ENCODE results near the gene GDF2.

Gene GDF2

DNA sequence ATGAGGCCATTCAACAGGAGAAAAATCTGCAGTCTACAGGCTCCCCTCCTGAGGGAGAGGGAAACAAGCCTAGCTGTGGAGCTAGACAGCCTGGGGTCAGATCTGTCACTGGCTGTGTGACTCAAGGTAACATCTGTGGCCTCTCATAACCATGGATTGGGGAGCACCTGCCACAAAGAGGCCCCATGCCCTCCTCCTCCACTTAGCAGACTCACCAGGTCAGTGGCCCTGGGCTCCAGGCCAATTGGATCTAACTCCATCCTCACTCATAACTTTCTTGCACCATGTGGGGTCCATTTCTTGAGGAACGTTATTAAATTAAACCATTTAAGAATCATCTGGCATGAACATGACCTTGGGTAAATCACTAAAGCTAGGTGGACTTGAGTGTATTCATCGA is 20.4 kb upstream of the GDF2 start:
- no peaks in the 10 kb centered on the region for H3K4me1 ChIP-seq (ENCODE audit: insufficient read depth, low read length, severe bottlenecking)
- no peaks in the 10 kb centered on the region for H4K20me1 ChIP-seq (ENCODE audit: insufficient read depth, low read length)
- H3K36me3 ChIP-seq (ENCODE audit: insufficient read depth, low read length): no peaks in the 10 kb centered on the region

GRCh38 chr10:47303105-47303504 is 19.1 kb upstream of the GDF2 start:
- no peaks in the 10 kb centered on the region for H3K27me3 ChIP-seq (ENCODE audit: insufficient read depth, low read length)
- H3K9me2 ChIP-seq (ENCODE audit: low read depth, low read length): no peaks in the 10 kb centered on the region
- H3K9ac ChIP-seq (ENCODE audit: low read length): no peak overlapping the region
- no peaks in the 10 kb centered on the region for H4K20me1 ChIP-seq (ENCODE audit: insufficient read depth, low read length)
- H3K9me3 ChIP-seq (ENCODE audit: low read length): no peaks in the 10 kb centered on the region
- H3K4me1 ChIP-seq (ENCODE audit: insufficient read depth, low read length, severe bottlenecking): no peaks in the 10 kb centered on the region
- no peak overlapping the region for H2AFZ ChIP-seq (ENCODE audit: low read length)
- no peak for TF ChIP-seq CTCF (IDR thresholded peaks at IDR 0.05; ENCODE audit: low read length)
- no peak for TF ChIP-seq EZH2 (IDR thresholded peaks at IDR 0.05; ENCODE audit: borderline replicate concordance, low read length)
- no peaks in the 10 kb centered on the region for H3K79me2 ChIP-seq (ENCODE audit: insufficient read depth, low read length)
- no peaks in the 10 kb centered on the region for H3K36me3 ChIP-seq (ENCODE audit: insufficient read depth, low read length)
- H3F3A ChIP-seq (ENCODE audit: insufficient read depth, low read length): no peaks in the 10 kb centered on the region
- no peak overlapping the region for H3K4me3 ChIP-seq (ENCODE audit: low read depth, low read length, poor library complexity, severe bottlenecking)
- H3K27ac ChIP-seq (ENCODE audit: low read depth, low read length, poor library complexity, severe bottlenecking): no peak overlapping the region
- no peak overlapping the region for H3K4me2 ChIP-seq (ENCODE audit: low read length)

More for the DNA sequence above, 20.4 kb upstream of the GDF2 start:
- H3K9me3 ChIP-seq (ENCODE audit: low read length): no peaks in the 10 kb centered on the region
- H2AFZ ChIP-seq (ENCODE audit: low read length): no peak overlapping the region
- no peak overlapping the region for H3K9ac ChIP-seq (ENCODE audit: low read length)
- H3K4me2 ChIP-seq (ENCODE audit: low read length): no peak overlapping the region
- H3F3A ChIP-seq (ENCODE audit: insufficient read depth, low read length): no peaks in the 10 kb centered on the region
- no peaks in the 10 kb centered on the region for H3K79me2 ChIP-seq (ENCODE audit: insufficient read depth, low read length)
- H3K27me3 ChIP-seq (ENCODE audit: insufficient read depth, low read length): no peaks in the 10 kb centered on the region
- H3K9me2 ChIP-seq (ENCODE audit: low read depth, low read length): no peaks in the 10 kb centered on the region
- TF ChIP-seq CTCF (IDR thresholded peaks at IDR 0.05; ENCODE audit: low read length) (no peak), EZH2 (IDR thresholded peaks at IDR 0.05; ENCODE audit: borderline replicate concordance, low read length) (no peak)
- no peak overlapping the region for H3K4me3 ChIP-seq (ENCODE audit: low read depth, low read length, poor library complexity, severe bottlenecking)
- no peak overlapping the region for H3K27ac ChIP-seq (ENCODE audit: low read depth, low read length, poor library complexity, severe bottlenecking)

GRCh38 chr10:47303866-47304265 is 18.4 kb upstream of the GDF2 start:
- no peaks in the 10 kb centered on the region for H3K4me1 ChIP-seq (ENCODE audit: insufficient read depth, low read length, severe bottlenecking)
- no peak for TF ChIP-seq EZH2 (IDR thresholded peaks at IDR 0.05; ENCODE audit: borderline replicate concordance, low read length)
- no peak for TF ChIP-seq CTCF (IDR thresholded peaks at IDR 0.05; ENCODE audit: low read length)
- no peaks in the 10 kb centered on the region for H3K27me3 ChIP-seq (ENCODE audit: insufficient read depth, low read length)
- no peaks in the 10 kb centered on the region for H3F3A ChIP-seq (ENCODE audit: insufficient read depth, low read length)
- H3K36me3 ChIP-seq (ENCODE audit: insufficient read depth, low read length): no peaks in the 10 kb centered on the region
- no peak overlapping the region for H3K27ac ChIP-seq (ENCODE audit: low read depth, low read length, poor library complexity, severe bottlenecking)
- no peaks in the 10 kb centered on the region for H3K9me3 ChIP-seq (ENCODE audit: low read length)
- H3K79me2 ChIP-seq (ENCODE audit: insufficient read depth, low read length): no peaks in the 10 kb centered on the region
- no peaks in the 10 kb centered on the region for H4K20me1 ChIP-seq (ENCODE audit: insufficient read depth, low read length)
- no peak overlapping the region for H2AFZ ChIP-seq (ENCODE audit: low read length)
- no peak overlapping the region for H3K4me3 ChIP-seq (ENCODE audit: low read depth, low read length, poor library complexity, severe bottlenecking)
- no peaks in the 10 kb centered on the region for H3K9me2 ChIP-seq (ENCODE audit: low read depth, low read length)
- H3K9ac ChIP-seq (ENCODE audit: low read length): no peak overlapping the region
- H3K4me2 ChIP-seq (ENCODE audit: low read length): no peak overlapping the region
